Spleen (tissue), 11 donors: ENCODE measurements around the gene ZNF528. TPM values are rescaled to one million over a fixed set of nuclear protein-coding genes. Genes with fewer than 3 reads are reported as not detected.

Experiments used
- DNase-seq: peaks from one replicate; pipeline ENCODE4 v3.0.0-alpha.2; 2020
- H3K27ac ChIP-seq, 8 donors: fragments of 200-600 bp; sonication (generic) in 7 of 8; 1 replicate in 4 of 8; 2 replicates in 4 of 8; pipeline versions ENCODE4 v1.5.0 to v1.8.0; 2016 to 2021; ENCODE audit warnings: inconsistent platforms in 4 of 8, mild to moderate bottlenecking in 4 of 8, moderate library complexity in 1 of 8
- H3K27me3 ChIP-seq, 7 donors: fragments of 200-600 bp; sonication (generic) in 6 of 7; replicated peaks in 1 of 7; 1 replicate in 4 of 7; 2 replicates in 3 of 7; pipeline versions ENCODE4 v1.5.0 to v1.8.0; 2016 to 2021; ENCODE audit warnings: inconsistent platforms in 3 of 7, mild to moderate bottlenecking in 1 of 7
- H3K36me3 ChIP-seq, 6 donors: fragments of 200-600 bp; sonication (generic) in 5 of 6; 1 replicate in 4 of 6; 2 replicates in 2 of 6; pipeline versions ENCODE4 v1.5.0 to v1.8.0; 2016 to 2021; ENCODE audit warnings: inconsistent platforms in 2 of 6
- H3K4me1 ChIP-seq, 6 donors: fragments of 200-600 bp; sonication (generic) in 5 of 6; 1 replicate in 3 of 6; 2 replicates in 3 of 6; pipeline versions ENCODE4 v1.5.0 to v1.8.0; 2016 to 2021; ENCODE audit warnings: inconsistent platforms in 3 of 6
- H3K4me3 ChIP-seq, 8 donors: fragments of 200-600 bp; sonication (generic) in 7 of 8; 1 replicate in 4 of 8; 2 replicates in 4 of 8; pipeline versions ENCODE4 v1.5.0 to v1.8.0; 2016 to 2021; ENCODE audit warnings: inconsistent platforms in 4 of 8, mild to moderate bottlenecking in 4 of 8, moderate library complexity in 2 of 8
- H3K9me3 ChIP-seq, 8 donors: fragments of 200-600 bp; sonication (generic) in 7 of 8; 1 replicate in 4 of 8; 2 replicates in 4 of 8; pipeline versions ENCODE4 v1.5.0 to v1.8.0; 2016 to 2021; ENCODE audit warnings: inconsistent platforms in 4 of 8
- CTCF ChIP-seq, 11 experiments: fragments of 200-600 bp in 7 of 11; fragments of 450-650 bp in 4 of 11; sonication (generic) in 4 of 11; IDR thresholded peaks in 8 of 11; conservative IDR thresholded peaks in 3 of 11; 1 replicate in 7 of 11; 2 replicates in 4 of 11; pipeline versions ENCODE4 v1.4.0 to v1.8.0; 2016 to 2021; ENCODE audit warnings: antibody characterized with exemption in 11 of 11, inconsistent platforms in 4 of 11, mild to moderate bottlenecking in 1 of 11
- POLR2A ChIP-seq, 3 donors: fragments of 450-650 bp; IDR thresholded peaks; one replicate each; pipeline ENCODE4 v1.5.1; 2017; ENCODE audit warnings: antibody characterized with exemption in 3 of 3, mild to moderate bottlenecking in 1 of 3
- POLR2AphosphoS5 ChIP-seq, 3 donors: sonication (generic); formaldehyde crosslinking; IDR thresholded peaks; one replicate each; pipeline ENCODE4 v1.5.1; 2017; ENCODE audit warnings: antibody characterized with exemption in 3 of 3
- WGBS, 5 donors: extraction: QIAGEN DNeasy Blood & Tissue Kit in 3 of 5; methylation state at CpG; one replicate each; pipeline versions ENCODE4 v1.1.5 to v1.1.7; 2013 to 2018; 5-methylcytosine and 5-hydroxymethylcytosine counted together
- intact Hi-C: fragments of 100-400 bp; cut with DNase I; formaldehyde crosslinking; loops from one replicate; pipeline ENCODE4 v1.15.0; 2023; ENCODE audit warnings: low total_unique reads
- polyA plus RNA-seq, 3 donors: library from polyadenylated mRNA; stranded (reverse); fragments of 200-250 nt; gene quantifications; one replicate each; pipeline ENCODE4 v1.2.1, GENCODE V29; 2013
- small RNA-seq, 4 donors: library from RNA; depleted of rRNA; stranded (forward); fragments of <200 nt; gene quantifications; one replicate each; pipeline ENCODE3, GENCODE V24; 2016
- total RNA-seq, 7 donors: library from RNA; depleted of rRNA in 3 of 7; stranded (reverse); fragments of >200 nt in 3 of 7; fragmentation: NEBNext Ultra II Directional in 4 of 7; extraction: Animal tissue kit (Norgen Biotek cat#: 25700) in 4 of 7; gene quantifications; one replicate each; pipeline versions ENCODE4 v1.1.0 to v1.2.1, GENCODE V29; 2016 to 2021
- donor health status: healthy with polysubstance abuse.
- donor health status: DM: no; HTN: no; CAD: no; lungs with moderate emphysema.
- donor health status: DM: no; HTN: no; CAD: no.
- donor health status: Bipolar disorder and iron deficiency.
- donor health status: healthy.
- donor health status: DM: no; HTN: no; CAD: no.
- donor health status: DM: yes; HTN: yes; CAD: no.

ZNF528 gene
- total and polyA plus RNA-seq, 10 donors, result 6.9 to 38.1 (median 25.2) TPM

- intact Hi-C loops, result no loop called here
- TF ChIP-seq POLR2A (IDR thresholded peaks at IDR 0.05) (no peak), CTCF (IDR thresholded peaks at IDR 0.05 in 8 of 11, conservative IDR thresholded peaks at IDR 0.05 in 3 of 11) (no peak), POLR2AphosphoS5 (IDR thresholded peaks at IDR 0.05) (no peak)
- peaks cover 0 to 75% (median 3%) of the 10 kb centered on the region in 6 donors for H3K36me3 ChIP-seq
- H3K9me3 ChIP-seq, result peaks cover 61 to 100% (median 100%) of the 10 kb centered on the region in 8 donors
- WGBS, 5 donors, result 82 to 95% (median 87%) methylated on average over 14 of the region's 14 CpGs
- no peak overlapping the region for H3K27ac ChIP-seq
- no peaks in the 10 kb centered on the region for H3K27me3 ChIP-seq
- DNase-seq, result no peak
- H3K4me3 ChIP-seq, result no peak overlapping the region
- H3K4me1 ChIP-seq, result no peaks in the 10 kb centered on the region
Measured at GRCh38 chr19:52464798-52465470, 67.3 kb downstream of the ZNF528 start.

Small RNAs within 50 kb of the gene (small RNA-seq; reads per million reads assigned to genes)
- gene AC010332.1, result 0 reads per million in 4 donors

Other genes with a start within 250 kb of the ZNF528 start
- 10 to 100 TPM; 16.7 to 26.8 (median 21.0) TPM for gene ZNF836, start 226.2 kb upstream of the ZNF528 start, total RNA-seq
- gene ZNF836, start 226.2 kb upstream of the ZNF528 start, polyA plus RNA-seq, result 1 to 10 TPM; 4.9 to 7.6 (median 7.3) TPM
- gene PPP2R1A, start 207.8 kb upstream of the ZNF528 start, total RNA-seq, result 100 to 1,000 TPM; 148 to 200 (median 178) TPM
- gene PPP2R1A, start 207.8 kb upstream of the ZNF528 start, polyA plus RNA-seq, result 100 to 1,000 TPM in 1 of 3 donors, 10 to 100 TPM in 2; 81.1 to 103 (median 99.2) TPM
- 10 to 100 TPM; 11.7 to 24.9 (median 19.1) TPM for gene ZNF766, start 128.3 kb upstream of the ZNF528 start, total RNA-seq
- 1 to 10 TPM; 4.2 to 4.5 (median 4.3) TPM for gene ZNF766, start 128.3 kb upstream of the ZNF528 start, polyA plus RNA-seq
- gene ZNF480, start 100.7 kb upstream of the ZNF528 start, total RNA-seq, result 10 to 100 TPM in 5 of 7 donors, 1 to 10 TPM in 2; 9.1 to 17.2 (median 13.4) TPM
- gene ZNF480, start 100.7 kb upstream of the ZNF528 start, polyA plus RNA-seq, result 10 to 100 TPM in 1 of 3 donors, 1 to 10 TPM in 2; 5.4 to 10.6 (median 9.2) TPM
- gene ZNF610, start 61.6 kb upstream of the ZNF528 start, total RNA-seq, result 1 to 10 TPM; 1.3 to 6.4 (median 2.3) TPM
- gene ZNF610, start 61.6 kb upstream of the ZNF528 start, polyA plus RNA-seq, result 1 to 10 TPM in 2 of 3 donors, under 1 TPM in 1; 0.91 to 1.5 (median 1.5) TPM
- 10 to 100 TPM; 18.8 to 31.7 (median 21.2) TPM for gene ZNF880, start 27.9 kb upstream of the ZNF528 start, total RNA-seq
- 10 to 100 TPM; 14.8 to 21.9 (median 18.6) TPM for gene ZNF880, start 27.9 kb upstream of the ZNF528 start, polyA plus RNA-seq
- gene ZNF534, start 31.3 kb downstream of the ZNF528 start, total RNA-seq, result not detected
- gene ZNF534, start 31.3 kb downstream of the ZNF528 start, polyA plus RNA-seq, result under 1 TPM in 1 of 3 donors, not detected in 2; 0.11 TPM
- gene ZNF578, start 55.7 kb downstream of the ZNF528 start, total RNA-seq, result 1 to 10 TPM; 3.2 to 4.1 (median 3.6) TPM
- gene ZNF578, start 55.7 kb downstream of the ZNF528 start, polyA plus RNA-seq, result 1 to 10 TPM in 2 of 3 donors, under 1 TPM in 1; 0.85 to 2.8 (median 1.9) TPM
- gene ZNF808, start 129.8 kb downstream of the ZNF528 start, total RNA-seq, result 10 to 100 TPM; 24.3 to 36.3 (median 28.4) TPM
- gene ZNF808, start 129.8 kb downstream of the ZNF528 start, polyA plus RNA-seq, result 1 to 10 TPM; 1.6 to 4.6 (median 1.7) TPM
- gene ZNF701, start 172.4 kb downstream of the ZNF528 start, total RNA-seq, result 10 to 100 TPM; 16.3 to 28.2 (median 21.4) TPM
- 10 to 100 TPM in 1 of 3 donors, 1 to 10 TPM in 2; 5.0 to 10.2 (median 5.7) TPM for gene ZNF701, start 172.4 kb downstream of the ZNF528 start, polyA plus RNA-seq
- gene ZNF83, start 240.5 kb downstream of the ZNF528 start, total RNA-seq, result 10 to 100 TPM; 31.8 to 87.7 (median 65.9) TPM
- gene ZNF83, start 240.5 kb downstream of the ZNF528 start, polyA plus RNA-seq, result 10 to 100 TPM; 38.4 to 58.8 (median 49.3) TPM